ENCODE measurements around the gene ZNF362. TPM values are rescaled to one million over a fixed set of nuclear protein-coding genes. Genes with fewer than 3 reads are reported as not detected.

ZNF362 gene
- total RNA-seq, 1 experiment from 2014 or later = 11.1 TPM

- TF ChIP-seq ZBTB33 (IDR thresholded peaks at IDR 0.05; ENCODE audit: extremely low read depth, insufficient replicate concordance, low read length) = no peak
- TF ChIP-seq YY1 (IDR thresholded peaks at IDR 0.05; ENCODE audit: extremely low read depth, insufficient replicate concordance, low read depth, low read length) = no peak
- TF ChIP-seq SIN3A (IDR thresholded peaks at IDR 0.05; ENCODE audit: low read depth) = no peak
- no peak for TF ChIP-seq JUND (IDR thresholded peaks at IDR 0.05)
These were observed 75.4 kb downstream of the ZNF362 start (continued) for GRCh38 chr1:33331444-33332356.

- intact Hi-C loops (cut with micrococcal nuclease) = no loop called here
- no peak overlapping the region for H3K27ac ChIP-seq (ENCODE audit: low read depth, low read length)
These were observed 76.1 kb downstream of the ZNF362 start for GRCh38 chr1:33332357-33332789.

More at GRCh38 chr1:33332357-33332789, 76.1 kb downstream of the ZNF362 start:
- ChIA-PET CTCF (no interaction called here), RAD21 (ENCODE audit: low non-redundant PET in 1 of 2, low total read pairs in 2 of 2, uncharacterized antibody in 2 of 2, unreplicated experiment in 2 of 2) (no interaction called here), POLR2A (no interaction called here)
- Histone ChIP-seq H3K4me2 (ENCODE audit: low read length) (no peak overlapping the region), H2AFZ (ENCODE audit: low read depth, low read length, poor library complexity, severe bottlenecking) (no peak overlapping the region), H4K20me1 (ENCODE audit: insufficient read depth) (peaks cover 3% of the 10 kb centered on the region; the same call in 1 of the 2 replicates), H3K9ac (ENCODE audit: low read length) (no peak overlapping the region), H3K36me3 (ENCODE audit: control insufficient read depth in 1 of 2, insufficient read depth in 2 of 2, low read length in 2 of 2) (peaks cover 76 to 80% of the 10 kb centered on the region in 2 experiments), H3K79me2 (ENCODE audit: insufficient read depth, low read length) (peaks cover 65% of the 10 kb centered on the region), H3K4me1 (ENCODE audit: control insufficient read depth in 1 of 2, insufficient read depth in 2 of 2, low read length in 2 of 2) (no peaks in the 10 kb centered on the region), H3K9me3 (ENCODE audit: control insufficient read depth in 1 of 2, insufficient read depth in 1 of 2, low read depth in 1 of 2, low read length in 2 of 2) (no peaks in the 10 kb centered on the region), H3K27me3 (ENCODE audit: insufficient read depth, low read length) (no peaks in the 10 kb centered on the region), H3K9me2 (ENCODE audit: insufficient read depth) (no peaks in the 10 kb centered on the region), H3K4me3 (replicated peaks in 1 of 2; ENCODE audit: low read depth in 1 of 2, low read length in 2 of 2) (no peak overlapping the region)
- DNase-seq (ENCODE audit: low read depth, low spot score) (no peak), ATAC-seq (no peak)
- BruUV-seq (replicated peaks) = no TSS peak
- TF ChIP-seq RAD21 (IDR thresholded peaks at IDR 0.05; ENCODE audit: low read depth) = no peak
- no peak for TF ChIP-seq EGR1 (IDR thresholded peaks at IDR 0.05; ENCODE audit: low read depth)
- TF ChIP-seq FOSL1 (IDR thresholded peaks at IDR 0.05; ENCODE audit: low read depth) = no peak
- TF ChIP-seq YY1 (IDR thresholded peaks at IDR 0.05; ENCODE audit: extremely low read depth, insufficient replicate concordance, low read depth, low read length) = no peak
- no peak for TF ChIP-seq CBX3 (IDR thresholded peaks at IDR 0.05; ENCODE audit: low read depth)
- no peak for TF ChIP-seq SIN3A (IDR thresholded peaks at IDR 0.05; ENCODE audit: low read depth)
- TF ChIP-seq ZBTB33 (IDR thresholded peaks at IDR 0.05; ENCODE audit: extremely low read depth, insufficient replicate concordance, low read length) = no peak
- TF ChIP-seq CEBPB (IDR thresholded peaks at IDR 0.05; ENCODE audit: low read depth) = no peak
- TF ChIP-seq REST (IDR thresholded peaks at IDR 0.05; ENCODE audit: low read depth) = no peak
- TF ChIP-seq SRF (IDR thresholded peaks at IDR 0.05; ENCODE audit: low read depth) = no peak

Measured in HCT116 (cell line).